ENCODE results near the gene FRMD3. TPM values are rescaled to one million over a fixed set of nuclear protein-coding genes. Genes with fewer than 3 reads are reported as not detected.

FRMD3 gene
- total RNA-seq, 4 donors from 2014 or later, result 10.4 to 19.6 (median 16.4) TPM

GRCh38 chr9:83523684-83524083 is 14.5 kb downstream of the FRMD3 start:
- no peak for TF ChIP-seq CTCF (IDR thresholded peaks at IDR 0.05; ENCODE audit: low read depth)

- TF ChIP-seq CTCF (IDR thresholded peaks at IDR 0.05; ENCODE audit: low read depth), result no peak
Observed at GRCh38 chr9:83521411-83521810, 16.8 kb downstream of the FRMD3 start.

- no peak for TF ChIP-seq CTCF (IDR thresholded peaks at IDR 0.05; ENCODE audit: low read depth)
Observed at GRCh38 chr9:83521011-83521410, 17.2 kb downstream of the FRMD3 start.

GRCh38 chr9:83520292-83520691 is 17.9 kb downstream of the FRMD3 start:
- no peak for TF ChIP-seq CTCF (IDR thresholded peaks at IDR 0.05; ENCODE audit: low read depth)

- TF ChIP-seq CTCF (IDR thresholded peaks at IDR 0.05; ENCODE audit: low read depth), result no peak
Observed at GRCh38 chr9:83514767-83515166, 23.4 kb downstream of the FRMD3 start.

GRCh38 chr9:83512621-83513020 is 25.6 kb downstream of the FRMD3 start:
- TF ChIP-seq CTCF (IDR thresholded peaks at IDR 0.05; ENCODE audit: low read depth), result no peak

- TF ChIP-seq CTCF (IDR thresholded peaks at IDR 0.05; ENCODE audit: low read depth), result no peak
Observed at GRCh38 chr9:83511051-83511450, 27.1 kb downstream of the FRMD3 start.
